GM19372 (cell line): ENCODE results near the gene NOL3.
"Not testable (repeated sequence)": the region's sequence is repeated elsewhere in the genome, so short reads cannot be mapped to it uniquely, and the experiment has no call there.

Experiments used
- ATAC-seq: cut with Tn5 transposase; IDR thresholded peaks from one replicate; pipeline ENCODE4 v1.9.1; 2021; ENCODE audit warnings: mild to moderate bottlenecking, low read depth, moderate library complexity; ENCODE audit not compliant: unreplicated experiment

The NOL3 gene

GRCh38 chr16:67170168-67170948 is at the start of gene NOL3:
Gene NOL3 (plus strand): TSS chr16:67170538.
- ATAC-seq = no peak

- not testable (repeated sequence) for ATAC-seq
Observed at GRCh38 chr16:67122799-67123198, 47.5 kb upstream of the NOL3 start.

DNA sequence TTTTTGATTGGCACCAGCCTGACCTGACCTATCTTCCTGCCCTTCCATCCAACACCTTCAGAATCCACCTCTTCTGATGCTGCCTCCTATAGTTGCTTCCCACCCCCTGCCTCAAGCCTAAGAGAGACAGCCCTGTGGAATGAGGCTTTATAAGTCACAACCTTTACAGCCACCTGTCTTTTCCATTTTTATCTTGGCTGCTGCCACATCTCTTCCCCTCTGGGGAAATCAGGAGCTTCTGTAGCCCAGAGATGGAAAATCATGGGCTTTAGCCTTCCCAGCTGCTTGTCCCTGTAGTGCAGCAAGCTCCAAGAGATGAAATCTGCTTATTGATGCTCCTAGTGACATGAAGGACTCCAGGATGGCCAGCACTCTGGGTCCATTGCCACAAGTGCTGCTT is 41.9 kb upstream of the NOL3 start:
- ATAC-seq = no peak

DNA sequence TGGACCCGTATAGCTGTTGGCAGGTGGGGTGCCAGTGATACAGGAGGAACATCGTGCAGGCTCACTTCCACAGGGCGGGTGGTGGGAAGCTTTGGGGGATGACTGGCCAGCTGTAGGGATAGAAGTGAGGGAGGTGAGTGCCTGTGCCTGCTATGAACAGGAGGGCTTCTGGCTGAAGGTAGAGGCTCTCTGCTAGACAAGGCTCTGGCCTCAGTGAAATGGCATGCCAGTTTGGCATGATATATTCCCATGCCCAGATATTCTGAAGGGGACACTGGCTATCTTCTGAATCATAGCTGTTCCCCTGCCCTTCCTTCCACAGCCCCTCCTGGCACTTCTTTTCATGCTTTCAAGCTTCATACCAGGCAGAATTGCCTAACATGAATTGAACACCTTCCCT is 41.5 kb upstream of the NOL3 start:
- no peak for ATAC-seq

DNA sequence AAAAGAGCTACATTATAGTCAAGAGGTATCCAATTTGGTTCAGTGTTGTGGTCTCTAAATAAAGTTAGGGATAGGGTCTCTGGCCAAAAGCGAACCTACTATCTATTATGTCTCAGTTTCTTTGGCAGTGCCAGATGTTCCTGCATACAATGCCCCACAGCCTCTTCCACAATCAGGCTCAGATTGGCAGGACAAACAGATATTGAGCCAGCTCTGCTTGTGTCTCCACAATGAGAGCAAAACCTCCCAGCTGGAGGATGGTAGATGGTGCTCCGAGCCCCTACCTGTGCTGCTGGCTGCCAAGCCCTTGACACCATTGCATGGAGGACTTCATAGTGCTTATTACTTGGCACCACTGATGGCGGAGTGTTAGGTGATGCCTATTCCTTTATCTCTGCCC is 40.9 kb upstream of the NOL3 start:
- no peak for ATAC-seq

DNA sequence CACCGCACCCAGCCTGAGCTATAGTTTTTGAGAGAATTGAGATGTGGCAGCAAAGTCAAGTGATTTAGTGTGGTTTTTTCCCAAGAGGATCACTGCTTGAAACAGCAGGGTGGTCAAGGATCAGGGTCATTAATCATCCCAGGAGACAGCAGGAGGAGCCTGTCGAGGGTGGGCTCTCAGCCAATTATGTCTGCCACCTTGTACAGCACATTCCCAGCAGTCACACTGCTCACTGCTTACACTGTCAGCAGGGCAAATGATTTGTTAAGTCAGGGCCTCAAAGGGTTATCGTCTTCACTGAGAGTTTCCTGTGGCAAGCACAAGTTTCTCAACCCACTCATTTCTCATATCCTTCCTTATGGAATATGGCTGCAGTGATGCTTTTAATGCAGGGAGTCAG is 32.7 kb upstream of the NOL3 start:
- ATAC-seq = no peak

GRCh38 chr16:67141391-67141790 is 28.9 kb upstream of the NOL3 start:
- no peak for ATAC-seq

- ATAC-seq = no peak
Observed at GRCh38 chr16:67142342-67142741, 28.0 kb upstream of the NOL3 start.

- ATAC-seq = no peak
Observed at GRCh38 chr16:67144943-67145342, 25.4 kb upstream of the NOL3 start.

DNA sequence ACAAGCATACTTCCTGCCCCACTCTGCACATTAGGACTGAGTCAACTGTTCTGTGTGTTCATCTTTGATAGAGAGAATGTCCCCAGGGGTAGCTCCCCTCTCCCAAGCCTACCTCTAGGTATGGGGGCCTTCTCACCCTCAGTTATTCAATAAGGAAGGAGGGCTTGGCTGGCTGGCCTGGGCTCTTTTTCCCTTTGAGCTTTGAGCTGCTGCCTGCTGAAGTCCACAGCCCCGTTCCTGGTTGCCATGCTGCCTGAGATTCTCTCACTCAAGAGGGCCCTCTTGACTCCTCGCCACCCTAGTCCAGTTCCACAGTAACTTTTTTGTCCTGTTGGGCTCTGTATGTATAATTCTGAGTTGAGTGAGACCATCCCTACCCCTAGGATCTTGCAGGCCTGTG is 24.6 kb upstream of the NOL3 start:
- ATAC-seq = no peak

DNA sequence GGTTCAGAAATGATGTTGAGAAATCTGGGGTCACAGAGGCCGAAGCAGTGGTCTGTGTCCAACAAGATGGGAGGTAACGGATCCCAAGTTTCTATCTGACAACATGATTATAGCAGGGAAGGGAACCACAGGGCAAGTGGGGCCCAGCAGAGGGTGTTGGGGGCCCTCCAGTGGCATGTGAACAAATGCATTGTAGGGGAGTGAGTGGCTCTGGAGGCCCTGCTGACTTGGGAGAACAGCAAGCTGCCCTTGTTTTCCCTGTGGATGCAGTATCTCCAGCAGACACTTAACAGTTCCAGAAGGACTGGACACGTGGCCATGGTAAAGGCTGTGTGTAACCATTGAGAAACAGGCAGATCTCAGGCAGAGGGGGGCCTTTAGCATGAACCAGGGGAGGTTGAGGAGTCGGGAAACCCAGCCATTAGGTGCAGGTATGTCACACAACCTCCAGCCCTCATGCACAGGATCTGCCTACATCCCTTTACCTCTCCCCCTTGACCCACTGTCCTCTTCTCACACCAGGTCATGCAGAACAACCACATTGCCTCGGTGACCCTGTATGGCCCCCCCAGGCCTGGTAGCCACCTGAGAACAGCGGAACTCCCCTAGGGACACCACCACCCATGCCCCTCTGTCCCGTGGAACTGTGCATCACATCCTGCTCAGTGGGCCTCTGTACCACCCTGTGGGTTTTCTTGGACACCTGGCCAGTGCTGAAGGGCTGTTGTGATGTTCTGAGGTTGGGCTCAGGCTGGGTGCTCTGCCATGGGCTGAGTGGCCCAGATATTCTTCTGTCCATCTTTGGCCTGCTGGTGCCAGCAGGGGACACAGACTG is 23.6 kb upstream of the NOL3 start:
- ATAC-seq = no peak

DNA sequence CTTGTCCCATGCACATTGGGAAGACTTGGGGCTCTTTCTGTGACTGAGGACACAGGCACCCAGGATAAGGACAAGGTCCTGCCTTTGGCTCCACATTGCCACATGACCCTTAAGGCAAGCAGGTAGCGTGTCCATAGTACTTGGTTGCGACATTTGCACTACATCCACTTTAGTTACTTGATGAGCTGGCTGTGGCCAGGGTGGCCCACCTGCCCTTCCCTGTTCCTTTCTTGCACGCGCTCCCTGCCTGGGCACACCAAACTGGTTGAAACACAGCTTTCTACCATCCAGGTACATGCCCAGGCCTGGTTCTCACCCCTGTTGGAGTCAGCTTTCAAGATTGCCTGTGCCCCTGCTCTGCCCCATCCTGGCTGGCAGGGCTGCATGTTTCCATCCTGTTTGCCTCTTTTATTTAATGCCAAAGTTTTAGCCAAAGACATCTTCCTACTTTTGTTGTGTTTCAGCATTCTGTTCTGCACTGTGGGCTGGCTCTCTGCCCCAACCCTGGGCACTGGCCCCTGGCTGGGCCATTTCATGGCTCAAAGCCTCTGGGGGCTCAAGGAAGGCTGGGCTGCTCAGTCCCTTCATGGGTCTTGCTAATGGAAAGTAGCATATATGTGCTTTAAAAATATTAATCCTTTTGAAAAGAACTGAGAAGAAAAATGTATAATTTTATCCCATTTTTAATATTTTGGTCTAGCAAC is 22.7 kb upstream of the NOL3 start:
- ATAC-seq = no peak

- ATAC-seq = no peak
Observed at GRCh38 chr16:67148221-67148620, 22.1 kb upstream of the NOL3 start.

DNA sequence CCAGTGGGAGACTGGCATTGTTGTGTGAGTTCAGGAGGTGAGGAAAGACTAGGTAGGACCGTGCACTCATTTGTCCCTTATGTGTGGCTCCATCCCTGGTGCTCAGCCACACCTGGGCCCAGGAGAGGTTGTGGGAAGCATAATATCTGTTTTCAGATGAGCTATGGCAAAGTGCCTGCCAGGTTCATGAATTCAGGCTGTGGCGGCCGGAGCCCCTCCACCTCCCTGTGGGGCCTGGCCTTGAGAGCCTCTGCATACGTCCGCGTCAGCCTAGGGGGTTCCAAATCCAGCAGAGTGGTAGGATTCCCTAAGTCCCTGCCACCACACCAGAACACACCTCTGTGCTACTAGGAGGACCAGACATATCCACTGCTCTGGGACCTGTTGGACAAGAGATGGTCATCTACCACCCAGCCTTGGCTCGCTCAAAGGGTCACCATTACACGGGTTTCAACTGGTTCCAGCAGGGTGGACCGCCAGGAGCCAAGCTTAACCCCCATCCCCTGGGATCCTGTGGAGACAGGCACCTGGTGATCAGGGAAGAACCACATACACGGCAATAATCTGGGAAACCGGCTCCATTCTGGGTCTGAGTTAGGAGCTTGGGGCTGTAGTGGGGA is 21.6 kb upstream of the NOL3 start:
- no peak for ATAC-seq

- ATAC-seq = no peak
Observed at GRCh38 chr16:67149276-67150046, 20.9 kb upstream of the NOL3 start.

- peak; percentile 19 for ATAC-seq
Observed at GRCh38 chr16:67150047-67150832, 20.1 kb upstream of the NOL3 start.

DNA sequence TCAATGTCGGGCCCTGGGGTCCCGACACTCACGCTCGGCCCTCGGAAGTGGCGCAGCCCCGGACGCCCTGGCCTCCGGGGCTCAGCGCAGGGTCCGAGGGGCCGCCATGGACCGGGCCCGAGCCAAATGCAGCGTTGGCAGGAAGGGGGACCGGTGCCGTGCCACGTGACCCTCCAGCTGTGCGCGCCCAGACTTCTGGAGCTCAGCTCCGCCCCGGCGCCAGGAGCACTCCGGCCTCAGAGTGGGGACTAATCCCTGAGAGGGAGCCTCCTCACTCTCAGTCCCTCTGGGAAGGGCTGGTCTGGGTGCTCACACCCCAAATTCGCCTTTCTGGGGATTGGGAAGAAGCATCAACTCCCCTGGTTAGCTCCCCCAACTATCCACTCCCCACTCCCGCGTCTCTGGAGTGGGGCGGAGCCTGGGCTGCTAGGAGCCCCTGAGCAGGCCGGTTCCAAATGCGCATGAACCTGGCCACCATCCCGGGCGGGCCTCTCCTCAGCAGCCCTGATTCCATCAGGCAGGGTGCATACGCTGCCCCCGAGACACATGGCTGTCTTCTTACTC is 19.4 kb upstream of the NOL3 start, which contains the start of gene B3GNT9:
TSS of gene B3GNT9 (minus strand) at position 166 of the 564 bp plus-strand sequence. CDS start 513 bp downstream, outside the sequence.
- ATAC-seq = peak; percentile 54

DNA sequence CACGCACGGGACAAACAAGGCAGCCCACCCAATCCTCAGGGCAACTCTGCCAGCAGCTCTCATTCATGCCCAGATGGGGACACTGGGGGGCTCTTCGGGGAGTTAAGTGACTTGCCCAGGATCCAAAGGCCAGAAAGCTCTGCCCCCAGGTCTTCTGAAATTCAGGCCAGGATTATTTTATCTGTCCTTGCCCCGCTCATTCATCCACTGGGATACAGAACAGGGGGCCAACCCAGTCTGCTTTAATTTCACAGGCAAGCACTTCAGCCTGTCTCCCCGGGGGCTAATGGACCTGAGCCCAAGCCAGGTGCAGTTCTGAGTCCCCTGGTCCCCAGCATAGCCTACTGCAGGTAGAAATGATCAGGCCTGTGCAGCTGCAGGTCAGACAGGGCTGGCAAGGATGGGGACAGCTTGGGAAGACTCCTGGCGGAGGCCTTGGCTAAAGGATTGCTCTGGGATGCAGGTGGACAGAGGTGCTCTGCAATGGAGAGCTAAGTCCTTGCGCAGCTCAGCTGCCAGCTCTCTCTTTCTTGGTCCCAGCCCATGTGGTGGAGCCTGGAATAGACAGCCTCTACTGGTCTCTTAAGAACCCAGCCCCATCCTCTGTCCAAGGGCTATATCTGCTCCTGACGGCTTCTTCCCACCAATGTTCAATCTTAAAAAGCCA is 18.8 kb upstream of the NOL3 start:
- ATAC-seq = no peak
